Fibroblast of skin of abdomen (primary cell): ENCODE data around the gene MPC1L.
A peak's percentile ranks its signal among the peaks of the same experiment; 100 is the strongest.

Source experiments
- DNase-seq: peaks from one replicate; pipeline ENCODE4 v3.0.0-alpha.2; 2013

Gene MPC1L

DNA sequence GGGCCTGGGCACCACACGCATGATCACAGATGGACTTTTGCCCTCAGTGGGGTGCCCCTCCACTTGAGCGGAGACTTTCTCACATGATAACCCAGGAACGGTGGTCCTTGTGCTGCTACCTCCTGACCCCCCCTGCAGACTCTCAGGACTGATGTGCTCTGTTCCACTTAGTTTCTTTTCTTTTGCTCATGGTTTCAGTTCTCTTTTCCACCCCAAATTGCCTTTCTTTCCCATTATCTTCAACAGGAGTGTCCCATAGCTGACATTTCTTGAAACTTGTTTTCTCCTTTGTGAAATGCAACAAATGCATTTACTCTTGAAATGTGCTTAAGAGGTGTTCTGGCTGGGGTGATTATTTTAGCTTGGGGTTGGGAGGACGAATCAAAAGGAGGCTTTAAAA, 9.0 kb downstream of the MPC1L start:
- no peak for DNase-seq

GRCh38 chrX:40637687-40638086, 14.5 kb downstream of the MPC1L start:
- DNase-seq, result no peak

DNA sequence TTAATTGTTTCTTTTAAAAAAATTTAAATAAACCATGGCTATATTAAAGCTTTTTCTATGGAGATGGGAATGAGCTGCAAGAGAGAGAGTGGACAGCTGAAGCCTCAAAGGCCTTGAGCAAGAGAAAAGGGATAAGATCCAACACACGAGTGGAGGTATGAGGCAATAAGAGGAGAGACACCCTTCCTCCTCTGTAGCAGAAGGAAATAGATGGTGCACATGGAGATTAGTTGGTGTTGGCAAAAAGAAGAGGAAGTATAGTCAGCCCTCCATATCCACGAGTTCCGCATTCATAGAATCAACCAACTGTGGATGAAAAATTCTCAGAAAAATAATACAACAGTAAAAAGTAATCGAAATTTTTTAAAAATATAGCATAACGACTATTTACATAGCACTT, 20.9 kb downstream of the MPC1L start:
- DNase-seq, result peak; percentile 16

GRCh38 chrX:40644821-40645358, 21.7 kb downstream of the MPC1L start:
- peak; percentile 67 for DNase-seq

GRCh38 chrX:40646489-40647306, 23.5 kb downstream of the MPC1L start:
- peak; percentile 14 for DNase-seq

GRCh38 chrX:40647307-40648197, 24.3 kb downstream of the MPC1L start, which contains the start of gene CXorf38:
TSS of gene CXorf38 (minus strand) at chrX:40647561. CDS start at chrX:40647520, 41 bp downstream.
- peak; percentile 88 for DNase-seq

- peak; percentile 44 for DNase-seq
Observed at GRCh38 chrX:40651620-40652223, 28.5 kb downstream of the MPC1L start.

DNA sequence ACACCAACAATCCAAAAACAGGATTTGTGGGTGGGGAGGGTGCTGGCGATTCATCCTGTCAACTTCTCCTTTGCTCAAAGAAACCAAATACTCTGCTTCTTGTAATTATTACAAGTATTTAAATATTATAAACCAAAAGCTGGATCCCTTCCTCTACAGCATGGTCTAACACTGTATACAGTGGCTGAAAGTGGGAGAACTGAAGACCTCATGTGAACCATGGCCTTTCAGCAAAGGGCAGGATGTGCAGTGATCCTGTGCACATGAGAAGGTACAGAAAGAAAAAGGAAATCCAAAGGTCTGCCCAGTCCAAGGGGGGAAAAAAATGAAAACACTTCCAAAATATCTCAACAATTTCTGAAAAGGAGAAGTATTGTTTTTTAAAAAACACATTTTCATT, 29.4 kb downstream of the MPC1L start:
- DNase-seq, result no peak

GRCh38 chrX:40653535-40653934, 30.3 kb downstream of the MPC1L start:
- no peak for DNase-seq

GRCh38 chrX:40660381-40660780, 37.2 kb downstream of the MPC1L start:
- no peak for DNase-seq

DNA sequence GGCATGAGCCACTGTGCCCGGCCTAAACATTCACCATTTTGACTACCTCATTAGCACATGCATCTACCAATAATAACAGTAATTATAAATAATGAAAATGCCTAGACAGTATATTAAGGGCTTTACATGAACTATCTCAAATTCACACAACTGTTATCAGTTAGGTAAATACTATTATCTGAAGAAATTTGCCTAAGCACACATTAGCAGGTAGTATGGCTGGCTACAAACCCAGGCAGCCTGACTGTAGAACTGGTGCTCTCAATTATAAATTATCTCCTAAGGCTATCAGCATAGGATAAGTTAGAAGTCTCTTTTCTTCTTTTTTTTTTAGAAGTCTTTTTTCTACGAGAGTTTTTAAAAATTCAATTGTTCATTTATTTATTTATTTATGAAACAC, 38.3 kb downstream of the MPC1L start:
- DNase-seq, result no peak

DNA sequence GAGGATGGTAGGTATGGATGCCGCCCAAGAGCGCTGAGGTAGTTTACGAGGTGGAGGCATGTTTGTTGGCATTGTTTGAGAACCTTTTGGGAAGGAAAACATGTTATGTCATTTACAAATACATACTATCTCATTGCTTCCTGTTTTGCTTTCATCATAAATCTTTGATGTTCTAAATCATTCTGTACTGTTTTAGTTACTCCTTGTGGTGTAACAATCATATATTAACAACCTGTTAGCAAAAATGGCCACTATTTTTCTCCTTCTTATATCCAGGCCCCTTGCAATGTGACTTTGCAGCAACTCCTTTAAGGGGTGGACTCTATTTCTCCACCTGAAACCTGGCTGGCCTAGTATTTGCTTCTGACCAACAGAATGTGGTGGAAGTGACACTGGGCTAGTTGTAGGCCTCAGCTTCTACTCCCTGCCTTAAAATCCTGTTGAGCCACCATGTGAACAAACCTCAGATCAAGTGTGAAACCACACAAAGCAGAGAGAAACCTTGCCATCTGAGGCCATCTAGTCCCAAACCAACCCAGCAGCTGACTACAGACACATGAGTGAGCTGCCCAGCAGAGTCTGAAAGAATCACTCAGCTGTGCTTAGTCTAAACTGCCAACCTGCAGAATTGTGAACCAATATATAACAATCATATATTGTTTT, 40.0 kb downstream of the MPC1L start:
- no peak for DNase-seq

DNA sequence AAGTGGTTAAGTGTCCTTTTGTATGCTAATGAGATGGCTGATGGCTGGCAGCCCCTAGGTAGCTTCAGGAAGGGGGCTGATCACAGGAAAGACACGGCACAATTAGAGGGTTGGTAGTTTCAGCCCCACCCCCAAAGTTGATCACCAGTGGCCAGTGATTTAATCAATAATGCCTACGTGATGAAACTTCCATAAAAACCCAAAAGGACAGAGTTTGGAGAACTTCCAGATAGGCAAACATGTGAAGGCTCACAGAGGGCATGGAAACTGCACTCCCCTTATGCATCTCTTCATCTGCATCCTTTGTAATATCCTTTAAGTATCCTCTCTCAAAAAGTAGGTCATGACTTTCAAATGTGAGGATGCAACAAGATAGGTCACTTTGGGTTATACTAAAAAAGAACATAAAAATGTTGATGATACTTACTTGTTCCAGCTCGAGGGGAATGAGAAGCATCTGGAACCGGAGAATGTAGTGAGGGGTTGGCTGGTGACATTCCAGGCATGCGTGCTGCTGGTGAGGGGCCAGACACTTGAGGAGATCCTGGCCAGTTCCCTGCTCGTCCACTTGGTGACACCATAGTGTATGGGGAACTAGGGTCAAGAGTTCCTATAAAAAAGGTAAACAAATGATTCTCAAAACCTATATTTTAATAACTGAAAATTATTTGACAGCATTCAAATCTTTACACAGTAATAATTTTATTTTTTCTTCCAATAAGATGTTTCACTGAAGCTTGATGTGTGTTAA, 40.8 kb downstream of the MPC1L start:
- DNase-seq, result peak; percentile 41

GRCh38 chrX:40671126-40671525, 47.9 kb downstream of the MPC1L start:
- no peak for DNase-seq
